VCaP (cell line): Measurements from ENCODE around the gene CRNKL1.

Experiments used
- H3K27ac ChIP-seq: fragments of 450-650 bp; 2 replicates; pipeline ENCODE4 v1.5.1; 2017
- CTCF ChIP-seq: fragments of 450-650 bp; conservative IDR thresholded peaks from 2 replicates; pipeline ENCODE4 v1.5.1; 2017; ENCODE audit warnings: mild to moderate bottlenecking, moderate library complexity

Gene CRNKL1

GRCh38 chr20:20089018-20089417, 36.8 kb upstream of the CRNKL1 start:
- TF ChIP-seq CTCF = no peak
- no peak overlapping the region for H3K27ac ChIP-seq

GRCh38 chr20:20085812-20086211, 33.5 kb upstream of the CRNKL1 start:
- TF ChIP-seq CTCF = no peak

GRCh38 chr20:20085071-20085470, 32.8 kb upstream of the CRNKL1 start:
- TF ChIP-seq CTCF = no peak
- H3K27ac ChIP-seq = no peak overlapping the region

More at GRCh38 chr20:20085812-20086211, 33.5 kb upstream of the CRNKL1 start:
- H3K27ac ChIP-seq = no peak overlapping the region

GRCh38 chr20:20084296-20084752, 32.1 kb upstream of the CRNKL1 start:
- peak overlapping the region; percentile 29; the same call in 1 of the 2 replicates for H3K27ac ChIP-seq
- TF ChIP-seq CTCF = no peak

- peak; percentile 77 for TF ChIP-seq CTCF
- H3K27ac ChIP-seq = peak overlapping the region; percentile 29; the same call in 1 of the 2 replicates
Observed at GRCh38 chr20:20083807-20084206, 31.5 kb upstream of the CRNKL1 start.

- peak overlapping the region; percentile 26 for H3K27ac ChIP-seq
- no peak for TF ChIP-seq CTCF
Observed at GRCh38 chr20:20079102-20079784, 27.0 kb upstream of the CRNKL1 start.

GRCh38 chr20:20078041-20078440, 25.8 kb upstream of the CRNKL1 start:
- TF ChIP-seq CTCF = no peak
- H3K27ac ChIP-seq = no peak overlapping the region
